HCT116 (cell line): ENCODE results near the gene TUBB4B. TPM values are rescaled to one million over a fixed set of nuclear protein-coding genes. Genes with fewer than 3 reads are reported as not detected.

Experiments
- ATAC-seq: fragments of 200-7000 bp; cut with Tn5 transposase; 2 replicates; pipeline ENCODE4 v1.9.1; 2020; ENCODE audit warnings: mild to moderate bottlenecking, moderate library complexity
- BruUV-seq: library from RNA; stranded (reverse); fragments of 400-500 nt; replicated peaks from 2 replicates; lab custom pipeline; 2021; lab: Mats Ljungman, UMichigan
- CTCF ChIA-PET: fragments of 300-600 bp; sonication (Branson Sonifier 250); formaldehyde crosslinking; loops from one replicate; lab custom pipeline; 2021; ENCODE audit warnings: antibody characterized with exemption; lab: Charles Lee
- POLR2A ChIA-PET: fragments of 300-600, 350-600 bp; sonication (Branson Sonifier 250); formaldehyde crosslinking; loops from one replicate; lab custom pipeline; 2021; ENCODE audit warnings: antibody characterized with exemption; lab: Charles Lee
- RAD21 ChIA-PET, 2 experiments: fragments of 300-600 bp; sonication (Branson Sonifier 250); formaldehyde crosslinking; loops; one replicate each; lab custom pipeline; 2023; ENCODE audit warnings: low total read pairs in 2 of 2; ENCODE audit not compliant: uncharacterized antibody in 2 of 2, unreplicated experiment in 2 of 2, low non-redundant PET in 1 of 2; lab: Charles Lee
- DNase-seq: peaks from one replicate; pipeline ENCODE4 v3.0.0-alpha.2; 2010; ENCODE audit warnings: low read depth, low spot score
- H2AFZ ChIP-seq: fragments of 200-600 bp; shearing (Covaris generic), sonication (generic); 2 replicates; pipeline ENCODE4 v1.6.1; 2017; ENCODE audit warnings: low read depth, mixed run types, mixed read lengths, antibody characterized with exemption, low read length; ENCODE audit not compliant: poor library complexity, severe bottlenecking
- H3K27ac ChIP-seq: 2 replicates; pipeline ENCODE4 v1.5.1; 2012; ENCODE audit warnings: low read depth, low read length
- H3K27me3 ChIP-seq: fragments of 200-600 bp; sonication (generic); 2 replicates; pipeline ENCODE4 v1.6.1; 2016; ENCODE audit warnings: mixed run types, low read length, mixed read lengths; ENCODE audit not compliant: insufficient read depth
- H3K36me3 ChIP-seq, 2 experiments: fragments of 200-500 bp in 1 of 2; fragments of 200-600 bp in 1 of 2; sonication (Bioruptor generic) in 1 of 2; sonication (generic) in 1 of 2; 2 replicates each; pipeline versions ENCODE4 v1.5.1 to v1.6.1; 2014 to 2016; ENCODE audit warnings: low read length in 2 of 2, inconsistent platforms in 1 of 2, mixed read lengths in 1 of 2, mixed run types in 1 of 2; ENCODE audit not compliant: insufficient read depth in 2 of 2, control insufficient read depth in 1 of 2
- H3K4me1 ChIP-seq, 2 experiments: fragments of 200-600 bp in 1 of 2; sonication (generic) in 1 of 2; 2 replicates each; pipeline versions ENCODE4 v1.5.1 to v1.6.1; 2012 to 2017; ENCODE audit warnings: low read length in 2 of 2, inconsistent platforms in 1 of 2, mild to moderate bottlenecking in 1 of 2, mixed read lengths in 1 of 2, mixed run types in 1 of 2, moderate library complexity in 1 of 2; ENCODE audit not compliant: insufficient read depth in 2 of 2, control insufficient read depth in 1 of 2
- H3K4me2 ChIP-seq: fragments of 200-600 bp; sonication (generic); 2 replicates; pipeline ENCODE4 v1.6.1; 2017; ENCODE audit warnings: mixed run types, low read length, mixed read lengths
- H3K4me3 ChIP-seq, 2 experiments: fragments of 200-600 bp in 1 of 2; sonication (generic) in 1 of 2; replicated peaks in 1 of 2; 2 replicates each; pipeline ENCODE4 v1.5.1; 2011 to 2016; ENCODE audit warnings: low read length in 2 of 2, control low read depth in 1 of 2, low read depth in 1 of 2, mild to moderate bottlenecking in 1 of 2, mixed read lengths in 1 of 2, mixed run types in 1 of 2
- H3K79me2 ChIP-seq: fragments of 200-600 bp; sonication (generic); 2 replicates; pipeline ENCODE4 v1.6.1; 2017; ENCODE audit warnings: mild to moderate bottlenecking, mixed run types, low read length, moderate library complexity, mixed read lengths; ENCODE audit not compliant: insufficient read depth
- H3K9ac ChIP-seq: fragments of 200-600 bp; sonication (generic); 2 replicates; pipeline ENCODE4 v1.6.1; 2016; ENCODE audit warnings: low read length, mixed read lengths
- H3K9me2 ChIP-seq: fragments of 200-600 bp; sonication (generic), shearing (Covaris generic); 2 replicates; pipeline ENCODE4 v1.6.1; 2017; ENCODE audit warnings: mixed run types, mild to moderate bottlenecking, moderate library complexity; ENCODE audit not compliant: insufficient read depth
- H3K9me3 ChIP-seq, 2 experiments: fragments of 200-500 bp in 1 of 2; fragments of 200-600 bp in 1 of 2; sonication (Bioruptor generic) in 1 of 2; sonication (generic) in 1 of 2; 2 replicates each; pipeline ENCODE4 v1.6.1; 2014 to 2017; ENCODE audit warnings: low read length in 2 of 2, mixed read lengths in 2 of 2, inconsistent platforms in 1 of 2, low read depth in 1 of 2, mild to moderate bottlenecking in 1 of 2, mixed run types in 1 of 2, moderate library complexity in 1 of 2; ENCODE audit not compliant: control insufficient read depth in 1 of 2, insufficient read depth in 1 of 2
- H4K20me1 ChIP-seq: fragments of 200-600 bp; sonication (generic), shearing (Covaris generic); 2 replicates; pipeline ENCODE4 v1.6.1; 2017; ENCODE audit warnings: mixed run types, mild to moderate bottlenecking, moderate library complexity; ENCODE audit not compliant: insufficient read depth
- EZH2 ChIP-seq: fragments of 200-600 bp; sonication (generic); IDR thresholded peaks from 2 replicates; pipeline ENCODE4 v1.6.1; 2017; ENCODE audit warnings: antibody characterized with exemption, mixed run types
- EZH2phosphoT487 ChIP-seq: fragments of 200-600 bp; IDR thresholded peaks from 2 replicates; pipeline ENCODE4 v1.6.1; 2018; ENCODE audit warnings: antibody characterized with exemption, borderline replicate concordance
- FOSL1 ChIP-seq: IDR thresholded peaks from 2 replicates; pipeline ENCODE4 v1.6.1; 2012; ENCODE audit warnings: low read depth
- JUND ChIP-seq: IDR thresholded peaks from 2 replicates; pipeline ENCODE4 v1.6.1; 2012
- POLR2AphosphoS5 ChIP-seq: IDR thresholded peaks from 2 replicates; pipeline ENCODE4 v1.6.1; 2011; ENCODE audit warnings: mild to moderate bottlenecking, low read depth, low read length, moderate library complexity
- SP1 ChIP-seq: IDR thresholded peaks from 2 replicates; pipeline ENCODE4 v1.6.1; 2012; ENCODE audit warnings: low read depth
- TCF7L2 ChIP-seq: IDR thresholded peaks from 2 replicates; pipeline ENCODE4 v1.7.0; 2011; ENCODE audit warnings: borderline replicate concordance, inconsistent platforms; ENCODE audit not compliant: insufficient read depth, insufficient read length; ENCODE audit errors: extremely low read depth
- ZFX ChIP-seq: fragments of 450-650 bp; IDR thresholded peaks from 2 replicates; pipeline ENCODE4 v1.6.1; 2017
- ZNF274 ChIP-seq: fragments of 200-500 bp; sonication (Bioruptor generic); IDR thresholded peaks from 2 replicates; pipeline ENCODE4 v1.6.1; 2014; ENCODE audit warnings: mild to moderate bottlenecking, low read depth, low read length, inconsistent platforms
- intact Hi-C: fragments of 100-400 bp; cut with micrococcal nuclease; formaldehyde crosslinking; loops from 2 replicates; pipeline ENCODE4 v1.10.0; 2022
- total RNA-seq: library from RNA; stranded (reverse); gene quantifications from one replicate; pipeline ENCODE4 v1.2.1, GENCODE V29; 2021; ENCODE audit not compliant: unreplicated experiment
- TF ChIP-seq, protein P1 (sequence below): IDR thresholded peaks from 2 replicates; pipeline ENCODE4 v1.6.1; 2011; ENCODE audit warnings: mild to moderate bottlenecking, low read length, moderate library complexity; ENCODE audit not compliant: insufficient replicate concordance; ENCODE audit errors: extremely low read depth
- TF ChIP-seq, protein P2 (sequence below): IDR thresholded peaks from 2 replicates; pipeline ENCODE4 v1.6.1; 2012
- TF ChIP-seq, protein P3 (sequence below), 3 experiments: fragments of 200-600 bp in 1 of 3; sonication (generic) in 1 of 3; IDR thresholded peaks in 2 of 3; conservative IDR thresholded peaks in 1 of 3; 2 replicates each; pipeline ENCODE4 v1.5.1; 2012 to 2017; ENCODE audit warnings: low read depth in 2 of 3, low read length in 2 of 3, antibody characterized with exemption in 1 of 3, borderline replicate concordance in 1 of 3, control low read depth in 1 of 3, mild to moderate bottlenecking in 1 of 3, mixed read lengths in 1 of 3, mixed run types in 1 of 3, moderate library complexity in 1 of 3; ENCODE audit not compliant: insufficient read depth in 1 of 3

TUBB4B gene
- total RNA-seq, 1 experiment from 2014 or later, result 502 TPM

DNA sequence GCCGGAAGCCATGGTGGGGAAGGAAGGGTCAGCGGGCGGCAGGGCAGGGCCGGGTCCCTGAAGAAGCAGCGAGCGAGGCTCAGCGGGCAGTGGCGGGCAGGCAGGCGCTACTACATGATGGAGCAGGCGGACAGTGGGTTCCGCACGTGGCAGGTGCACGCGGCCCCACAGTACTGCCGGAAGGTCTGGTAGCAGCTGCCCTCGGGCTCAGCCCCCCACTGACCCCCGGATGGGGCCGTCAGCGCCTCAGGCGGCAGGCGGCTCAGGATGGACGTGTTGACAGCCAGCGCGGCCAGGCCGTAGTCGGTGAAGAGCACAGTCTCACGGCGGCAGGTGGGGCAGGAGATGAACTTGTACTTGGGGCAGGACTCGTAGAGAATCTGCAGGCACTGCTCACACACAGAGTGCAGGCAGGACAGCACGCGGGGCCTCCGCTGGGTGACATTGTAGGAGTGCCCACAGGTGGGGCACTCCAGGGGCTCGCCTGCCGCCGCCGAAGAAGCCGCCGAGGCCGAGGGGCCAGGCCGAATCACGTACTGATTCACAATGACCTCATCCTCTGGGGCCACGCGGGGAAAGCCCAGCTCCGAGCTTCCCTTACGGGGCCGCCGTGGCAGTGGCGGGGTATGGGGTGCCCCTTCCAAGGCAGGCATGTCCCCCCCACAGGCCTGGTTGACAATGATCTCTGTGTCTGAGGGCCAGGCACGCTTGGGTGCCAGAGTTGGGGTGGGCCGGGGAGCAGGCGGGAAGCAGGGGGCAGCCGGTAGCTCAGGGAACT is 20.6 kb upstream of the TUBB4B start:
- RAD21 ChIA-PET, result no interaction called here
- intact Hi-C loops, result loop anchor here (10.0 kb wide), 1 partner anchor 436 kb away; no protein-coding TSS in a partner anchor
- no peak overlapping the region for H3K4me3 ChIP-seq
- H3K79me2 ChIP-seq, result no peaks in the 10 kb centered on the region
- H3K9ac ChIP-seq, result no peak overlapping the region
- BruUV-seq, result TSS peak; percentile 57
- no peaks in the 10 kb centered on the region for H3K9me3 ChIP-seq
- DNase-seq, result no peak
- no peak overlapping the region for H3K4me2 ChIP-seq
- H2AFZ ChIP-seq, result no peak overlapping the region
- no peak for ATAC-seq
- H3K9me2 ChIP-seq, result no peaks in the 10 kb centered on the region
- CTCF ChIA-PET, result interaction anchor here (0.7 kb wide), 1 partner anchor 22 kb away, joined by 6 read pairs; no protein-coding TSS in a partner anchor
- H3K4me1 ChIP-seq, result peaks cover 42 to 74% of the 10 kb centered on the region in 2 experiments
- POLR2A ChIA-PET, result interaction anchor here (1.2 kb wide), 1 partner anchor 20 kb away, joined by 3 read pairs; the partner anchor contains the start of gene TUBB4B
- no peaks in the 10 kb centered on the region for H3K27me3 ChIP-seq
- H4K20me1 ChIP-seq, result no peaks in the 10 kb centered on the region
- H3K36me3 ChIP-seq, result no peaks in the 10 kb centered on the region
- no peak for TF ChIP-seq FOSL1
- TF ChIP-seq ZNF274, result no peak
- peak overlapping the region; percentile 37; the same call in 1 of the 2 replicates for H3K27ac ChIP-seq

DNA sequence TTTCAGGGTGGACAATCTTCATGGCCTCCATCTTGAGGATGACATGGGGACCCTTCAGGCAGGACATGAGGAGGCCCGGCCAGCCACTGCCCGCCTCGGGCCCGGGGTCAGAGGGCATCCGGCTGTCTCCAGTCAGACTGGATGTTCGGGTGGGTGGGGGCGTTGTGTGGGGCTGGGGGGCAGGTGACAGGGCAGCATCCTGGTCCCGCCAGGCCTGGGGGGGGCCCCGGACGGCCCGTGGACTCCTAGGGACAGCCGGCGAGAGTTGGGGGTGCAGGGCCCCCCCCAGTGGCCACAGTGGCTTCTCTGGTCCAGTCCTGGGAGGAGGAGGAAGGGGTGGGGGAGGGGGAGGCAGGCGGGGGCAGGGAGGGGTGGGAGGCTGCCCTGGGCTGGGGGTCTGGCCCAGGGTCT is 20.0 kb upstream of the TUBB4B start:
- no TSS peak for BruUV-seq
- ATAC-seq, result no peak
- POLR2A ChIA-PET, result interaction anchor here (1.2 kb wide), 1 partner anchor 20 kb away, joined by 3 read pairs; the partner anchor contains the start of gene TUBB4B
- Histone ChIP-seq H2AFZ (no peak overlapping the region), H4K20me1 (no peaks in the 10 kb centered on the region), H3K79me2 (no peaks in the 10 kb centered on the region), H3K27me3 (no peaks in the 10 kb centered on the region), H3K4me1 (peaks cover 48 to 80% of the 10 kb centered on the region in 2 experiments), H3K36me3 (no peaks in the 10 kb centered on the region), H3K9me3 (no peaks in the 10 kb centered on the region), H3K4me3 (peak overlapping the region; percentile 50 to 60; a peak in 3 of 4 replicates), H3K9me2 (no peaks in the 10 kb centered on the region), H3K9ac (no peak overlapping the region), H3K27ac (peak overlapping the region; percentile 98; the same call in 1 of the 2 replicates), H3K4me2 (peak overlapping the region; percentile 74)
- DNase-seq, result no peak
- RAD21 ChIA-PET, result no interaction called here
- TF ChIP-seq, protein P1, sequence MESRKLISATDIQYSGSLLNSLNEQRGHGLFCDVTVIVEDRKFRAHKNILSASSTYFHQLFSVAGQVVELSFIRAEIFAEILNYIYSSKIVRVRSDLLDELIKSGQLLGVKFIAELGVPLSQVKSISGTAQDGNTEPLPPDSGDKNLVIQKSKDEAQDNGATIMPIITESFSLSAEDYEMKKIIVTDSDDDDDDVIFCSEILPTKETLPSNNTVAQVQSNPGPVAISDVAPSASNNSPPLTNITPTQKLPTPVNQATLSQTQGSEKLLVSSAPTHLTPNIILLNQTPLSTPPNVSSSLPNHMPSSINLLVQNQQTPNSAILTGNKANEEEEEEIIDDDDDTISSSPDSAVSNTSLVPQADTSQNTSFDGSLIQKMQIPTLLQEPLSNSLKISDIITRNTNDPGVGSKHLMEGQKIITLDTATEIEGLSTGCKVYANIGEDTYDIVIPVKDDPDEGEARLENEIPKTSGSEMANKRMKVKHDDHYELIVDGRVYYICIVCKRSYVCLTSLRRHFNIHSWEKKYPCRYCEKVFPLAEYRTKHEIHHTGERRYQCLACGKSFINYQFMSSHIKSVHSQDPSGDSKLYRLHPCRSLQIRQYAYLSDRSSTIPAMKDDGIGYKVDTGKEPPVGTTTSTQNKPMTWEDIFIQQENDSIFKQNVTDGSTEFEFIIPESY, result no peak
- TF ChIP-seq ZNF274, result no peak
- TF ChIP-seq JUND, result no peak
- TF ChIP-seq ZFX, result no peak
- TF ChIP-seq EZH2phosphoT487, result no peak
- TF ChIP-seq TCF7L2, result no peak
- TF ChIP-seq SP1, result no peak
- TF ChIP-seq, protein P2, sequence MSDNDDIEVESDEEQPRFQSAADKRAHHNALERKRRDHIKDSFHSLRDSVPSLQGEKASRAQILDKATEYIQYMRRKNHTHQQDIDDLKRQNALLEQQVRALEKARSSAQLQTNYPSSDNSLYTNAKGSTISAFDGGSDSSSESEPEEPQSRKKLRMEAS, result no peak
- TF ChIP-seq, protein P3, sequence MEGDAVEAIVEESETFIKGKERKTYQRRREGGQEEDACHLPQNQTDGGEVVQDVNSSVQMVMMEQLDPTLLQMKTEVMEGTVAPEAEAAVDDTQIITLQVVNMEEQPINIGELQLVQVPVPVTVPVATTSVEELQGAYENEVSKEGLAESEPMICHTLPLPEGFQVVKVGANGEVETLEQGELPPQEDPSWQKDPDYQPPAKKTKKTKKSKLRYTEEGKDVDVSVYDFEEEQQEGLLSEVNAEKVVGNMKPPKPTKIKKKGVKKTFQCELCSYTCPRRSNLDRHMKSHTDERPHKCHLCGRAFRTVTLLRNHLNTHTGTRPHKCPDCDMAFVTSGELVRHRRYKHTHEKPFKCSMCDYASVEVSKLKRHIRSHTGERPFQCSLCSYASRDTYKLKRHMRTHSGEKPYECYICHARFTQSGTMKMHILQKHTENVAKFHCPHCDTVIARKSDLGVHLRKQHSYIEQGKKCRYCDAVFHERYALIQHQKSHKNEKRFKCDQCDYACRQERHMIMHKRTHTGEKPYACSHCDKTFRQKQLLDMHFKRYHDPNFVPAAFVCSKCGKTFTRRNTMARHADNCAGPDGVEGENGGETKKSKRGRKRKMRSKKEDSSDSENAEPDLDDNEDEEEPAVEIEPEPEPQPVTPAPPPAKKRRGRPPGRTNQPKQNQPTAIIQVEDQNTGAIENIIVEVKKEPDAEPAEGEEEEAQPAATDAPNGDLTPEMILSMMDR (IDR thresholded peaks at IDR 0.05 in 2 of 3, conservative IDR thresholded peaks at IDR 0.05 in 1 of 3; ENCODE audit: borderline replicate concordance in 1 of 3, insufficient read depth in 1 of 3, low read depth in 2 of 3, low read length in 2 of 3), result no peak
- no peak for TF ChIP-seq POLR2AphosphoS5
- no peak for TF ChIP-seq EZH2
- intact Hi-C loops, result loop anchor here (10.0 kb wide), 1 partner anchor 436 kb away; no protein-coding TSS in a partner anchor
- CTCF ChIA-PET, result interaction anchor here (0.7 kb wide), 1 partner anchor 23 kb away, joined by 6 read pairs; no protein-coding TSS in a partner anchor
